ENCODE data around the gene R3HDM4.

R3HDM4 gene

DNA sequence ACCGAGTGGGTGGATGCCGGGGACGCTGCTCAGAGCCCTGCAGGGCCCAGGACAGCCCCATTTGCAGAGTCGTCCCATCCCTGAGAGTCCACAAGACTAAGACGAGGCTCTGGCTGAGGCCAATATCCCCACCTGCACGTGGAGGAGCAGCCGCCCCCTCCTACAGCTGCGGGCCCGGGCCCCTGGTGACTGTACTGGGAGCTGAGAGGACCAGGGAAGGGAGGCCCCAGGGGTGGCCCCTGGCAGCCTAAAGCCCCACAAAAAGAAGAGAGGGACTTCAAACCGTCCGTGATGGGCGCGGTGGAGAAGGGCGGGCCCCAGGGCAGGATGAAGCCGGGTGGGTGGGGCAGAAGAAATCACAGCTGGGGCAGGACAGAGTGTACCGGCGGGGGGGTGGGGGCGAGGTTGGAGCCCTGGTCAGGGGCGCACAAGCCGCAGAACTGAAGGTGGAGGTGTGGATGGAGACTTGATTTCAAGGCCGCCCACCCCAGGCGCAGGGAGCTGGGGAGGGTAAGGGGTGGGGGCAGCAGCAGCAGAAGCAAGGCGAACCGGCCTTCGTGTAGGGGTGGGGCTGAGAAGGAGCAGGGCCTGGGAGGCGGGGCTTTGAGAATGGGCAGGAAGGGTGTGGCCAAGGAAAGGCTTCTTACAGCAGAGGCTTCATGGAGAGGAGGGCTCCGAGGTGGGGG lies 40.6 kb downstream of the R3HDM4 start:
- DNase-seq: peak; percentile 90

DNA sequence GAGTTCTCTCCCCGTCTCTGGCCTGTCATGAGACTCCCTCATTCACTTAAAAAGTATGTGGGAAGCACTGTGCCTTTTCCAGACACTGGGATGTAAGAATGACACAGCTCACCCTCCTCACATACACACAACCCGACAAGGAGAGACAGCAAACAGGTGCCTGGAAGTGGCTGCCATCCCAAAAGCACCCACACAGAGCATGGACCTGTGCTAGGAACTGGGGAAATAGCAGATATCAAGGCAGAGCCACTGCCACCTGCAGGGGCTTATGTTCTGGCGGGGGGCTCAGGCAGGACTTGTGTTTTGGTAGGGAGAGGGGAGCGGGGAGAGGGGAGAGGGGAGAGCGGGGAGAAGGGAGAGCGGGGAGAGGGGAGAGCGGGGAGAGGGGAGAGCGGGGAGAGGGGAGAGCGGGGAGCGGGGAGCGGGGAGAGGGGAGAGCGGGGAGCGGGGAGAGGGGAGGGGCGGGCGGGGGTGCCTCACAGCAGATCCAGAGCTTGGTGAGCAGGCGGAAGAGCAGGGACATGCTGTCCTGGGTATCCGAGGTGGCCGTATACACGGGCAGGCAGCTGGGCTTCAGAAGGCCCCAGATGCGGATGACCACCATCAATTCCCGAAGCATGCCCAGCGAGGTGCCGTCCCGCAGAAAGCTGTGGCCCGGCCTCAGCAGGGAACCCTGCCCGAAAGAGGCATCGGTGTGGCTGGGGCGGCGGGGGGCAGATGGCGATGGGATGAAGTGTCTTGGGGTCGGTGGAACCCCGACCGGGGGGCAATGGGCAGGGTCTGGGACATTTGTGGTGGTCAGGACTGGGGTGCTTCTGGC lies 41.4 kb downstream of the R3HDM4 start:
- no peak for DNase-seq

DNA sequence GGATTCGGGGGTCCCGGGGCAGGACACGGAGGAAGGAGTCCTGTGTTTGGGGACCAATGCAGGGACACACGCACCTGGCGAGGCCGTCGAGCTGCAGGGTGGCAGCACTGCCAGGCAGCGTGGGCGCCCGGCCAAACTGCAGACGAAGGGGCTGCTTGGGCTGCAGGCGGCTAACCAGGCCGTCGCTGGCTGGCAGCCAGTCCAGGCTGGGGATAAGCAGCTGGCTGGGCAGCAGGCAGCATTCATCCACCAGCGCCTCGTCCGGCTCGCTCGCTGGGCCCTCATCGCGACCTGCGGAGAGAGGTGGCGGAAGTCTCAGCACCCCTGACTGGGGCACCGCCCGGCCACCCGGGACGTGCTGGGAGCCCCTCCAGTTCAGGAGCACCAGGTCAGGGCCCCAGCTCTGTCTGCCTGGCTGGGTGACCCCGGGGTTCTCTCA lies 42.0 kb downstream of the R3HDM4 start:
- no peak for DNase-seq

- no peak for DNase-seq
Observed at GRCh38 chr19:870314-870713, 42.7 kb downstream of the R3HDM4 start.

GRCh38 chr19:869245-870177 lies 43.5 kb downstream of the R3HDM4 start:
- no peak for DNase-seq

- DNase-seq: no peak
Observed at GRCh38 chr19:868458-869244, 44.4 kb downstream of the R3HDM4 start.

DNA sequence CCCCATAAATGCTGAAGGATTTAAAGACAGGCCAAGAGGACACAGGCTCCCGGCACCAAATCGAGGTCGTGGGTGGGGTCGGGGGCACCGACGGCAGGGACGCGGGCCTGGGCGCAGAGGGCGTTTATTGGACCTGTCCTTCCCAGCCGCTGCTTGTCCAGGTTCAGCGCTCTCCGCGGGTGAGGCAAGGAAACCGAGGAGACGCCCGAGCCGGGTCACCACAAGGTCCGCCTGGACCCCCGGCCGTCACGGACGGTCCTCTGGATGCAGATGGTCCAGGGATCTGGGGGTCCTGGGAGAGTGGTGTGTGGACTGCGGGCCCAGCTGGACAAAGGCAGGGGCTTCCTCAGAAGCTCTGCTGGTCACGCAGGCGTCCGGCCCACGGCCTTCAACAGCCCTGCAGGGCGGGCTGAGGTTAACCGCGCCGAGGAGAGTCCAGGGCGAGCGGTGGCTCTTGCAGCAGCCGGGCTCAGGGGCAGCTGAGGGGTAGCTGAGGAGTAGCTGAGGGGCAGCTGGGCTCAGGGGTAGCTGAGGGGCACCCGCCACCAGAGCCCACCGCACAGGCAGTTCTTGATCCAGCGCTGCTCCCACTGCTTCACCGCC lies 45.1 kb downstream of the R3HDM4 start:
- DNase-seq: no peak

DNA sequence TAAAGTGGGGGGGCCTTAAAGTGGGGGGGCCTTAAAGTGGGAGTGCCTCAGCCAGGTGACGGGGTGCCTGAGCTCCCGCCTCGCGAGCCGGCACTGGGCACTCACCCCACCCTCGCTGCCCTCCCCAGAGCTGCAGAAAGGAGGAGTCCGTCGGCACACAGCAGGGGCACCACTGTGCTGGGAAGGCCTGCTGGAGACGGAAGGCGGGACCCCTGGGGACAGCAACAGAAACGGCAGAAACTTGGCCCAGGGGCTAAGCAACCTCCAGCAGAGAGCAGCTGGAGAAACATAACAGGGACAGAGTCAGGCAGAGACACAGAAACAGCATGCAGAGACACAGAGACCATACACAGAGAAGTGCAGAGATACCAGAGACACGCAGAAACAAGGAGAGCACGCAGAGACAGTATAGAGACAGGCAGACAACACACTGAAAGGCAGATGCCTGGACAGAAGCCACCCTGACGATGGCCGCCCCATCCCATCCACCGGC lies 45.7 kb downstream of the R3HDM4 start:
- DNase-seq: no peak

GRCh38 chr19:866769-867300 lies 46.2 kb downstream of the R3HDM4 start:
- no peak for DNase-seq

- DNase-seq: no peak
Observed at GRCh38 chr19:863315-863620, 49.8 kb downstream of the R3HDM4 start.

GRCh38 chr19:862581-863314 lies 50.3 kb downstream of the R3HDM4 start:
- DNase-seq: peak; percentile 85

- DNase-seq: peak; percentile 69
Observed at GRCh38 chr19:861756-862580, 51.1 kb downstream of the R3HDM4 start.

GRCh38 chr19:861141-861755 lies 51.8 kb downstream of the R3HDM4 start:
- no peak for DNase-seq

DNA sequence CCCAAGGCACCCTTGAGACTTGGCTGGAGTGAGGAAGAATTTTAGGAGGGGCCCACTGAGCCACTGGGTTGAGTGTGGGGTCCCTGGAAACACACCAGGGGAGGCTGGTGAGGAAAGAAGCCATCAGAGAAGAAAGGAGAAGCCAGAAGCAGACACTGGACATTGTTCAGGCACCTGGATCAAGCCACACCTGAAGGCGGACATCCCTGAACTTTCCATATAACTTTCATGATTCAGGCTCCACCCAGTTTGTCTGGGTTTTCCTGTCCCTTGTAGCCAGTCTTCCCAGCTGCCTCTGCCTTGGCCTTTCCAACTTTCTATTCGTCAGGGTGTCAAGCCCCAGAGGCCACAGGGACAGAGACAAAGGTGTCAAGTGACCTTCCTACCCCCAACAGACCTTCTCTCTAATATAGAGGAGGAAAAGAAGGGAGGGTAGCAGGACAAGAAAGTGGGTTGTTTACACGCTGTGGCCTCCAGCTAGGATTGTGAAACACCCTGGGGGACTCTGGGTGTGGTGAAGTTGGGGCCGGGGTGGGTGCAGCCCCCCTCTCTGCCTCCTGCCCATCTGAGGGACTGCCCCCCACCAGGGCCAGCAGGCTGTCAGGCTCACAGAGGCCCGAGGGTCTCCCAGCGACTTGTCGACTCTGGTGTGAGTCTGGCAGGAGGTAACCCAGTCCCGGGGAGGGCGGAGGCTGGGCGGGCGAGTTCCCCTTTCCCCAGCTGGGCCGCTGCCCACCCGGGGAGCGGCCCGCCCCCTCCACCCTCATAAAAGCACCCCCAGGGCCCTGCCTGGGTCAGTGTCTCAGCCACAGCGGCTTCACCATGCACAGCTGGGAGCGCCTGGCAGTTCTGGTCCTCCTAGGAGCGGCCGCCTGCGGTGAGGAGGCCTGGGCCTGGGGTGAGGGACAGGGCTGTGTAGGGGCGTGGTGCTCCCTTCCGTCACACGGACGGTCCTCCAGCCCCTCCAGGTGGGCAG lies 53.9 kb downstream of the R3HDM4 start, which contains the start of gene CFD:
TSS of gene CFD (plus strand) at position 797 of the 976 bp plus-strand sequence. CDS start at position 823, 26 bp downstream.
- DNase-seq: no peak

DNA sequence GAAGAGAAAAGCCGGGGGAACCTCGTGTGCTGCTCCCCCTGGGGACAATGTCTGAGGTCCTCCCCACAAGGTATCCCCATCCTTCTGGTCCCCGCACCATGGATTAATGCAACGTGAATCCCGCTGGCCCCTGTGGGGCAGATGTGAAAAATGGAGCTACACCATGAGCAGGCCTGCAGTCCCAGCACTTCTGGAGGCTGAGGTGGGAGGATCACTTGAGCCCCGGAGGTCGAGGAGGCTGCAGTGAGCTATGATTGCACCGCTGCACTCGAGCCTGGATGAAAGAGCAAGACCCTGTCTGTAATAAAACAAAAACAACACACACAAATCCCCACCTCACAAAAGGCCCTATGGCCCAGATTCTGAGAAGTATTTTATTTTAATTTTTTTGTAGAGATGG lies 54.7 kb downstream of the R3HDM4 start:
- DNase-seq: no peak

- no peak for DNase-seq
Observed at GRCh38 chr19:855566-856120, 57.4 kb downstream of the R3HDM4 start.

GRCh38 chr19:855142-855541 lies 57.9 kb downstream of the R3HDM4 start:
- DNase-seq: no peak

DNA sequence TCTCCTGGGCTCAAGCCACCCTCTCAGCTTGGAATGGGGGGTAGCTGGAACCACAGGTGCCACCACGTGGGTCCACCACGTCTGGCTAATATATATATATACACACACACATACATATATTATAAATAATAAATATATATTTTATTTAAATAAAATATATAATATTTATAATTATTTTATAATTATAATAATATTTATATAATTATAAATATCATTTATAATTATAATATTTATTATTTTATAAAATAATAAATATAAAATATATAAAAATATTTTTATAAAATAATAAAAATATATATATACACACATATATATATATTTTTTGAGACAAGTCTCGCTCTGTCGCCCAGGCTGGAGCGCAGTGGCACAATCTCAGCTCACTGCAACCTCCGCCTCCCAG lies 58.5 kb downstream of the R3HDM4 start:
- no peak for DNase-seq

All from CD4-positive, alpha-beta T cell treated with Interleukin-10 for 1 hour (primary cell).